IPS DF 6.9 (cell line): Measurements from ENCODE around the gene REXO4.

ENCODE experiments used
- DNase-seq: peaks from one replicate; pipeline ENCODE4 v3.0.0-alpha.2; 2013; ENCODE audit warnings: low read depth, low spot score
- H3K27ac ChIP-seq: one replicate; pipeline ENCODE4 v1.5.1; 2013; ENCODE audit warnings: low read length, control low read depth
- H3K27me3 ChIP-seq: 2 replicates; pipeline ENCODE4 v1.6.1; 2013; ENCODE audit warnings: mild to moderate bottlenecking, low read length; ENCODE audit not compliant: control insufficient read depth, insufficient read depth
- H3K36me3 ChIP-seq: 2 replicates; pipeline ENCODE4 v1.6.1; 2013; ENCODE audit warnings: low read length; ENCODE audit not compliant: control insufficient read depth, insufficient read depth
- H3K4me1 ChIP-seq: 2 replicates; pipeline ENCODE4 v1.6.1; 2013; ENCODE audit warnings: low read length; ENCODE audit not compliant: control insufficient read depth, insufficient read depth
- H3K4me3 ChIP-seq: 2 replicates; pipeline ENCODE4 v1.5.1; 2013; ENCODE audit warnings: mild to moderate bottlenecking, low read length
- H3K9me3 ChIP-seq: 2 replicates; pipeline ENCODE4 v1.6.1; 2013; ENCODE audit warnings: low read length, inconsistent platforms; ENCODE audit not compliant: control insufficient read depth, insufficient read depth
- WGBS: extraction: QIAGEN DNeasy Blood & Tissue Kit; methylation state at CpG from one replicate; pipeline ENCODE4 v1.1.7; 2013; ENCODE audit warnings: mixed read lengths, missing lambda C conversion rate; ENCODE audit not compliant: insufficient read length, insufficient coverage; 5-methylcytosine and 5-hydroxymethylcytosine counted together

REXO4 gene

DNA sequence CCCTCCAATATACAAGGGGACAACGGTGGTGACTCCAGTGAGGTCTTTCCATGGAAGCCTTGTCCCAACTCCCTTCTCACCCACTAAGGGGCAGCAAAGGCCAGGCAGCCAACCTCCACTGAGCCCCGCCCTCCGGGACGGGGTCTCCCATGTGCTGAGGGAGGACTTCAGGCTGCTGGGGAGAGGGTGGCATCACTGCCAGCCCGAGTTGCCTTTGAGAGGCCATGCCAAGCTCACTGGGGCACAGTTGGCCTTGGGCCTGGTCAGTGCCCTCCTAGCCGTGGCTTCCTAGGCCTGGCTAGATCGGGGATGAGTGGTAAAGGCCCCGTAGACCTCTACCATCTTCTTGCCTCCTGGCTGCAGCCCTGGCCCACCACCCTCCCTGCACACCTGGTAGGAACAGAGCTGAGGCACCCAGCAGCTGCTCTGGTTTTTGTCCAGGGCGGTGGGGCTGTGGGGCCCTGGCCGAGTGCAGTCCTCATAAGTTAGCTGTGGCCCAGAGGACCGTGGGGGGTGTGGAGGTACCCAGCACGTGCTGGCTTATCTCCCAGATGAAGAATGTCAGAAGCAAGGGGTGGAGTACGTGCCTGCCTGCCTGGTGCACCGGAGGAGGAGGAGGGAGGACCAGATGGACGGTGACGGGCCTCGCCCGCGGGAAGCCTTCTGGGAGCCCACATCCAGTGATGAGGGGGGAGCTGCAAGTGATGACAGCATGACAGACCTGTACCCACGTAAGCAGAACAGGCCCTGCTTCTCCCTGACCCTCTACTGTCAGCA is 58.2 kb downstream of the REXO4 start:
- WGBS: no CpG with 5 or more reads among the region's 20 CpGs
- no peak for DNase-seq
- no peaks in the 10 kb centered on the region for H3K9me3 ChIP-seq
- no peaks in the 10 kb centered on the region for H3K4me1 ChIP-seq
- no peak overlapping the region for H3K4me3 ChIP-seq
- H3K36me3 ChIP-seq: peaks cover 15% of the 10 kb centered on the region
- no peak overlapping the region for H3K27ac ChIP-seq
- no peaks in the 10 kb centered on the region for H3K27me3 ChIP-seq

DNA sequence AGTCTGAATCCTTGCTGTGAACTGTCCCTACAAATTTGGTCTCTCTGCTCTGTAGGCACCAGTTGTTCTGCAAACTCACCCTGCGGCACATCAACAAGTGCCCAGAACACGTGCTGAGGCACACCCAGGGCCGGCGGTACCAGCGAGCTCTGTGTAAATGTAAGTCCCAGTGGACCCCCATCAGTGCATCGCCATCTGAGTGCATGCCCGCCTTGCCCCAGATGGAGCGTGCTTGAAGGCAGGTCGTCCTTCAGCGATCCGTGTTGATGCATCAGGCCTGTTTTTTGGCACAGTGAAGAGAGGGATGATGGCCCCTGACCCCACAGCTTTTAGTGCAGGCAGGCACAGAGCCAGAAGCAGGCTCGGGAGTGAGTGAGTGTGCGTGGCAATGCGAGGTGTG is 60.2 kb downstream of the REXO4 start:
- no CpG with 5 or more reads among the region's 14 CpGs for WGBS
- H3K9me3 ChIP-seq: no peaks in the 10 kb centered on the region
- H3K4me3 ChIP-seq: no peak overlapping the region
- DNase-seq: no peak
- no peak overlapping the region for H3K27ac ChIP-seq
- no peaks in the 10 kb centered on the region for H3K27me3 ChIP-seq
- H3K36me3 ChIP-seq: peaks cover 16% of the 10 kb centered on the region
- H3K4me1 ChIP-seq: no peaks in the 10 kb centered on the region

DNA sequence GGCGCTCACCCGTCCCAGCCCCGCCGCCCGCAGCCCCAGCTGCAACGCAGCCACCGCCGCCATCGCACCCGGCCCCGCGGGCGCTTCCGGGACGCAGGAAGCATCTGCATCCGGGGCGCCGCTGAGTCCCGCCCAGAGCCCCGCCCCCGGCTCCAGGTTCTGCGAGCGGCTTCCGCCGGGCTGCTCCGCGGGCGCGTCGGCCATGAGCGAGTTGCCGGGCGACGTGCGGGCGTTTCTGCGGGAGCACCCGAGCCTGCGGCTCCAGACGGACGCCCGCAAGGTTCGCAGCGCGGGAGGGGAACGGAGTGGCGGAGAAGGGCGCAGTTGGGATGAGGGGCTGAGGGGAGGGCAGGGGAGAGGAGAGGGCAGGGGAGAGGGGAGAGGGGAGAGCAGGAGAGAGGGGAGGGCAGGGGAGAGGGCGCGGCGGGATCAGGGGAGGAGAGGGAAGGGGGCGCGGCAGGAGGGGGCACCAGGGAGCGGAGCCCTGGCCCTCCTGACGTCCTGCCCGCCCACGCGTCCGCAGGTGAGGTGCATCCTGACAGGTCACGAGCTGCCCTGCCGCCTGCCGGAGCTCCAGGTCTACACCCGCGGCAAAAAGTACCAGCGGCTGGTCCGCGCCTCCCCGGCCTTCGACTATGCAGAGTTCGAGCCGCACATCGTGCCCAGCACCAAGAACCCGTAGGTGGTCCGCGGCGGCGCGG is 61.3 kb downstream of the REXO4 start, which contains the start of the genes SURF1 and SURF2:
SURF1 (minus strand) TSS at position 97 of the 701 bp plus-strand sequence; CDS start at position 63, 34 bp downstream.
SURF2 (plus strand) TSS at position 160 of the 701 bp plus-strand sequence; CDS start at position 203, 43 bp downstream.
- DNase-seq: no peak
- Histone ChIP-seq H3K9me3 (no peaks in the 10 kb centered on the region), H3K27me3 (no peaks in the 10 kb centered on the region), H3K4me3 (peak within 1 kb of the TSS; percentile 70), H3K27ac (no peak within 1 kb of the TSS), H3K4me1 (no peaks in the 10 kb centered on the region), H3K36me3 (peaks cover 22% of the 10 kb centered on the region)
- WGBS: no CpG with 5 or more reads among the region's 78 CpGs
